H4 (cell line): ENCODE results near the gene PTGER1. TPM values are rescaled to one million over a fixed set of nuclear protein-coding genes. Genes with fewer than 3 reads are reported as not detected.
"Not testable (repeated sequence)": the region's sequence is repeated elsewhere in the genome, so short reads cannot be mapped to it uniquely, and the experiment has no call there.

Source experiments
- DNase-seq: peaks from one replicate; pipeline ENCODE4 v3.0.0-alpha.2; 2015; ENCODE audit warnings: low spot score
- total RNA-seq: library from RNA; depleted of rRNA; stranded (reverse); fragments of >200 nt; shearing (Covaris generic); gene quantifications from 2 replicates; pipeline ENCODE4 v1.2.3, GENCODE V29; 2014; rRNA removed

PTGER1 gene
- total RNA-seq: not detected in 2 replicates

- no peak for DNase-seq
Measured at GRCh38 chr19:14475251-14476073, at the start of gene PTGER1. TSS of gene PTGER1 (minus strand) at chr19:14475354. CDS start at chr19:14474320, 1,034 bp downstream.

- DNase-seq: no peak
Measured at GRCh38 chr19:14520543-14520942, 45.4 kb upstream of the PTGER1 start.

GRCh38 chr19:14519860-14520407, 44.8 kb upstream of the PTGER1 start:
- DNase-seq: peak; percentile 95

GRCh38 chr19:14519245-14519859, 44.2 kb upstream of the PTGER1 start:
- DNase-seq: no peak

GRCh38 chr19:14517840-14518505, 42.8 kb upstream of the PTGER1 start, which contains the start of gene DNAJB1:
TSS of gene DNAJB1 (minus strand) at chr19:14518397. CDS start at chr19:14518349, 48 bp downstream.
- peak; percentile 60 for DNase-seq

- no peak for DNase-seq
Measured at GRCh38 chr19:14517446-14517839, 42.3 kb upstream of the PTGER1 start.

GRCh38 chr19:14516746-14517438, 41.7 kb upstream of the PTGER1 start:
- DNase-seq: no peak

GRCh38 chr19:14516048-14516534, 40.9 kb upstream of the PTGER1 start:
- DNase-seq: no peak

- no peak for DNase-seq
Measured at GRCh38 chr19:14515501-14516047, 40.4 kb upstream of the PTGER1 start.

- no peak for DNase-seq
Measured at GRCh38 chr19:14514215-14514863, 39.2 kb upstream of the PTGER1 start.

- DNase-seq: no peak
Measured at GRCh38 chr19:14512406-14512961, 37.3 kb upstream of the PTGER1 start.

- no peak for DNase-seq
Measured at GRCh38 chr19:14511229-14511593, 36.1 kb upstream of the PTGER1 start.

- DNase-seq: peak; percentile 39
Measured at GRCh38 chr19:14510311-14511228, 35.4 kb upstream of the PTGER1 start.

GRCh38 chr19:14507704-14508542, 32.8 kb upstream of the PTGER1 start:
- no peak for DNase-seq

GRCh38 chr19:14505488-14506239, 30.5 kb upstream of the PTGER1 start:
- peak; percentile 76 for DNase-seq

GRCh38 chr19:14504575-14504974, 29.4 kb upstream of the PTGER1 start:
- not testable (repeated sequence) for DNase-seq

- DNase-seq: no peak
Measured at GRCh38 chr19:14503285-14503684, 28.1 kb upstream of the PTGER1 start.
